ENCODE data around the gene HSF2BP.
"Not testable (repeated sequence)": the region's sequence is repeated elsewhere in the genome, so short reads cannot be mapped to it uniquely, and the experiment has no call there.

The HSF2BP gene

DNA sequence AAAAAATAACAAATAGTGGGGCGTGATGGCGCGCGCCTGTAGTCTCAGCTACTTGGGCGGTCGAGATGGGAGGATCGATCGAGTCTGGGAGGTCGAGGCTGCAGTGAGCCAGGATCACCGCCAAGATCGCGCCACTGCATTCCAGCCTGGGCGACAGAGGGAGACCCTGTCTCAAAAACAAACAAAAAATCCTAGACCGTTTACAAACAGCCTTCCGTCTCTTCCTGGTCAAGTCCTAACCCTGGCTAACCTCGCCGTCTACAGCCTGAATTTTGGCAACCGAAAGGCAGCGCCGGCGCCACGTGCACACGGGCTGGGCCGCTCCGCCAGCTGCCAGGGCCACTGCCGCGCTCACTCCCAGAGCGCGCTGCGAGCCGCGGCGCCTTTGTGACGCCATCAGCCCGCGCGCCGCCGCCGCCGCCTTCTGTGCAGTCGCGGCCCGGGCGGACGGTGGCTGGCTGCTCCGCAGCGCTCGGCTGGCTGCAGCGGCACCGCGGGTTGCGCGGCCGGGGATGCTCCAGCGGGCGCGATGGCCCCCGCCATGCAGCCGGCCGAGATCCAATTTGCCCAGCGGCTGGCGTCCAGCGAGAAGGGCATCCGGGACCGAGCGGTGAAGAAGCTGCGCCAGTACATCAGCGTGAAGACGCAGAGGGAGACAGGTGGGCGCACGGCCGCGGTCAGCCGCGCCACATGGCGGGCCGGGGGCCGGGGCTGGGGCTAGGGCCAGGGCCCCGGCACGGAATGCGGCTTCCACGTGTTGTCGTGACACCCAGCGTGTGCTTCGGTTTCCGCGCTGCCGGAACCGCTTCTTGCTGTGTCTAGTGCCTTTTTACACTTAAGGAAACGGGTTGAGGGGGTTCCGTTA lies at the start of gene HSF2BP, which contains the start of gene RRP1B:
HSF2BP (minus strand) TSS at position 353 of the 865 bp plus-strand sequence. CDS start 1,392 bp downstream, outside the sequence.
RRP1B (plus strand) TSS at position 425 of the 865 bp plus-strand sequence; CDS start at position 530, 105 bp downstream.
- peak; percentile 57 to 63 for DNase-seq (ENCODE audit: low read depth in 2 of 2)

DNA sequence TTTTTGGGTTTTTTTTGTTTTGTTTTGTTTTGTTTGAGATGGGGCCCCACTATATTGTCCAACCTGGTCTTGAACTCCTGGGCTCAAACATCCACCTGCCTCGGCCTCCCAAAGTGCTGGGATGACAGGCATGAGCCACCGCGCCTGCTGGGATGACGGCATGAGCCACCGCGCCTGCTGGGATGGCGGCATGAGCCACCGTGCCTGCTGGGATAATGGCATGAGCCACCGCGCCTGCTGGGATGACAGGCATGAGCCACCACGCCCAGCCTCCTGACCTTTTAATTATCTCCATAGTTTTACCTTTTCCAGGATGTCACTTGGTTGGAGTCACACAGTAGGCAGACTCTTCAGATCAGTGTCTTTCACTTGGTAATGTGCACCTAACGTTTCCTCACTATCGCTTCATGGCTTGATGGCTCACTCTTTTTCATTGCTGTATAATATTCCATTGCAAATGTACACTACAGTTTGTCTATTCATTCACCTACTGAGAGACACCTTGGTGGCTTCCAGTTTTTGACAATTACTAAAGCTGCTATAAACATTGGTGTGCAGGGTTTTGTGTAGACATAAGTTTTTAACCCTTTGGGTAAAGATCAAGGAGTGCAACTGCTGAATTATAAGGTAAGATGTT lies 49.6 kb upstream of the HSF2BP start:
- no peak for DNase-seq (ENCODE audit: low read depth in 2 of 2)

DNA sequence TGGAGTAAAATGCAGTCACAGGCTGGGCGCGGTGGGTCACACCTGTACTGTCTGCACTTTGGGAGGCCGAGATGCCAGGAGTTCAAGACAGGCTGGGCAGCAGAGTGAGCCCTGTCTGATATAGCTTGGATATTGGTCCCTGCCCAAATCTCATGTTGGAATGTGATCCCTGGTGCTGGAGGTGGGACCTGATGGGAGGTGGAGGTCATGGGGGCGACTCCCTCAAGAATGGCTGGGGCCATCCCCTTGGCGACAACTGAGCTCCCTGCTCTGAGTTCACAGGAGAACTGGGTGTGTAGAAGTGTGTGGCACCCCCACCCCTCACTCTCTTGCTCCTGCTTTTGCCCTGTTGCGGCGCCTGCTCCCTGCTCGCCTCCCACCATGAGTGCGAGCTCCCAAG lies 48.2 kb upstream of the HSF2BP start:
- no peak for DNase-seq (ENCODE audit: low read depth in 2 of 2)

DNA sequence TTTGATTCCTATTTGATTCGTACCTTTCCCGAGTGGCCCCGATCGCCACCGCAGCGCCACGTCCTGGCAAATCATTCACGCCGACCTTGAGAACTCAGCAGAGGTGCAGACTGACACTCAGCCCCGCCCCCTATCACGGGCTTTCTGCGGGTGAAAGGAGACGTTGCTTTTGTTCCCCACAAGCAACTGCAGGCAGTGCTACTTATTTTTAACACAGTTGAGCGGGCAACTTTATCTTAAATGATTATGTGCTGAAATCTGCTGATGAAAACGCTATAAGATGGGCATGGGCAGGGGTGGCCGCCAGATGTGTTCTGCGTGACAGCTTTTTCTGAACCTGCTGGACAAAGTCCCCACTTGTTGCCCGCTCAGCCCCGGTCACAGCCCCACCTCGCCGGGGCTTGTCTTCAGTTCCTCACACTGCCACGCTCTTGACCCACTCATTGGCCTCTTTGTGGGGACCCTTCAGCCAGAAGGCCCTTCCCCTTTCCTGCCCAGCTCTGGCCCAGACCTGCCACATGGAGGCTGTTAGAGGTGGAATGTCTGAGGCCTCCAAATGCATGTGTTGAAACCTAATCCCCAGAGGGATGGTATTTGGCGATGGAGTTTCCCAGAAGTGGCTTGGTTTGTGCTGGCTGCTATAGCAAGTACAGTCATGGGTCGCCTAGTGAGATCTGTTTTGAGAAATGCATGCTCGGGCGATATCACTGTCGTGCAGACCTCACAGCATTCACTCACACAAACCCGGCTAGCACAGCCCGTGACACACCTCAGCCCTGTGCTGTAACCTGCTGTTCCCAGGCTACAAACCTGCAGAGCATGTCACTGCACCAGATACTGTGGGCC lies 44.0 kb upstream of the HSF2BP start:
- peak in 1 of 2 donors; percentile 17 for DNase-seq (ENCODE audit: low read depth in 2 of 2)

DNA sequence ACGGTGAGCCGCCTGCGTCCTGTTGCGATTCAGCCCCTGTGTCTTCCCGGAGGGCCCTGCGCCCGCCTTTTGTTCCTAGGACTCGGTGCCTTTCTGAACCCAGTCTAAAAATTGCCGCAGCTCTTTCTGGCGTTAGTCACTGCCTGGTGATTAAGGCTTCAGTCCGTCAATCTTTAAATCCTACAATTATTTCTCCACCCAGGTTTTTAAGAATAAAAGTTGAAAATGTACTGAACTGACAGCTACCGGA lies 43.4 kb upstream of the HSF2BP start:
- no peak for DNase-seq (ENCODE audit: low read depth in 2 of 2)

DNA sequence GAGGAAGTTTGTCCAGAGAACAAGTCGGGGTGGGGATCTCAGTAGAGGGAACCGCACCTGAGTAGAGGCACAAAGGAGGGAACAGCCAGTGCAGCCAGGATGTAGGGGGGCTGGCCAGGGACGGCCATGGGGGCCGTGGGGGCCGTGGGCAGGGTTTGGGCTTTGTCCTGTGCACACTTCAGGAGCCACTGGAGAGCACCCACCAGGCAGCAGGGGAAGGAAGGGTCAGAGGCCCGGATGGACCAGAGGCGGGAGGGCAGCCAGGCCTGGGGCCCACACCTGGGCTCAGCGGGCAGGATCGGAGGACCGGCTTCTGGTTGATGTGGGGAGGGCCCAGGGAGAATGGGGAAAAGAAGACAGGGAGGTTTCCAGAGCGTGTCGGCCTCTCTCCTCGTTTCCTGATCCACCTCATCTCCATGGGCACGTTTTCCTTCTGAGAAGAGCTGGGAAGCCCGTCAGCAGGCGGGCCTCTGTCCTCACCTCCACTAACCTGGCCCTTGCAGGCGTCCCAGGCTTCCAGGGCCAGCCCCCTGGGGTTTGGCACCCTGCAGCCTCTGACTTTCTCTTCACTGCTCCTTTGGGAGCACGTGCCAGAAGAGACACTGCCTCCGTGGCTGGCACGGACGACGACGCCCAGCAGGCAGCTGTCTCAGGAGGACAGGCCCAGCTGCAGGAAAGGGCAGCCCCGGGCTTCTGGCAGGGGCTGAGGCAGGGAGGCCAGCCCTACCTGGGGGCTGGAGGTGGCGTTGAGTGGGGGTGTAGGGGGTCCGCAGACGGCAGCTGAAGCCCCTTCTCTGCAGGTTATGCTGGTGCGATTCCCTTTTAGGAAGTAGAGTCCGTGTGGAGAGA lies 42.9 kb upstream of the HSF2BP start:
- DNase-seq (ENCODE audit: low read depth in 2 of 2) = no peak

DNA sequence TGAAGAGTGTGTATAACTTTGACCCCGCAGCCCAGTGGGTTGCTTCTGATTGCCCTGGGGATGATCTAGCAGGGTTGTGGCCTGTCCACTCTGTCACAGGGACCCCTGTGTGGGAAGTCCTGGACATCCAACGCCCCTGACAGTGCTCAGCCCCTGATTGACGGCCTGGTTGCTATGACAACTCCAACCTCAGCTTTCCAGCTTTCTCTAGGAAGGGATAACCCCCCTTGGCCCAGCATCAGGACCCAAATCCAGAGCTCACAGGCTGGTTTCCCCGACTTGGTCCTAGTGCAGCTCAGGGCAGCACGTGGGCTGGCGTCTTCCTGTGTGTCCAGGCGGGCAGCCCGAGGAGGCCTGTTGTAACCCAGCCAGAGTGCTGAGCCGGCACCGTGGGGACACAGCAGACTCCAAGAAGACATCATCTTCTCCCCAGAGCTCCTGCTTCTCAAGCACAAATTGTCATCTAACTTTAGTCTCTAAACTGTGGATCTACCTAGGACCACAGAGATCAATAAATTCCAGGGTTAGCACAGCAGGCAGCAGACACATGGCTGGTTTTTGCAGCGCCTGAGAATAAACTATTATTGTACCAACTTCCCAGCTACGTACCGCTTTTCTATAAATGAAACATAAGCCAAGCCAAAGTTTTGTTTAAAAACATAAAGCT lies 40.8 kb upstream of the HSF2BP start:
- DNase-seq (ENCODE audit: low read depth in 2 of 2) = no peak

DNA sequence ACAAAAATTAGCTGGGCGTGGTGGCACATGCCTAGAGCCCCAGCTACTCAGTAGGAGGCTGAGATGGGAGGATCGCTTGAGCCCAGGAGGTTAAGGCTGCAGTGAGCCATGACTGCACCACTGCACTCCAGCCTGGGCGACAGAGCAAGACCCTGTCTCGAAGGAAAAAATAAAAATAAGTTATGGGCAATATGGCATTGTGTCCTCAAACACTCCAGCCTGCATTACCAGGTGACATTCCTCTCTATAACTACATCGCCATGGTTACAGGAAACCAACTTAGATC lies 40.1 kb upstream of the HSF2BP start:
- not testable (repeated sequence) for DNase-seq (ENCODE audit: low read depth in 2 of 2)

DNA sequence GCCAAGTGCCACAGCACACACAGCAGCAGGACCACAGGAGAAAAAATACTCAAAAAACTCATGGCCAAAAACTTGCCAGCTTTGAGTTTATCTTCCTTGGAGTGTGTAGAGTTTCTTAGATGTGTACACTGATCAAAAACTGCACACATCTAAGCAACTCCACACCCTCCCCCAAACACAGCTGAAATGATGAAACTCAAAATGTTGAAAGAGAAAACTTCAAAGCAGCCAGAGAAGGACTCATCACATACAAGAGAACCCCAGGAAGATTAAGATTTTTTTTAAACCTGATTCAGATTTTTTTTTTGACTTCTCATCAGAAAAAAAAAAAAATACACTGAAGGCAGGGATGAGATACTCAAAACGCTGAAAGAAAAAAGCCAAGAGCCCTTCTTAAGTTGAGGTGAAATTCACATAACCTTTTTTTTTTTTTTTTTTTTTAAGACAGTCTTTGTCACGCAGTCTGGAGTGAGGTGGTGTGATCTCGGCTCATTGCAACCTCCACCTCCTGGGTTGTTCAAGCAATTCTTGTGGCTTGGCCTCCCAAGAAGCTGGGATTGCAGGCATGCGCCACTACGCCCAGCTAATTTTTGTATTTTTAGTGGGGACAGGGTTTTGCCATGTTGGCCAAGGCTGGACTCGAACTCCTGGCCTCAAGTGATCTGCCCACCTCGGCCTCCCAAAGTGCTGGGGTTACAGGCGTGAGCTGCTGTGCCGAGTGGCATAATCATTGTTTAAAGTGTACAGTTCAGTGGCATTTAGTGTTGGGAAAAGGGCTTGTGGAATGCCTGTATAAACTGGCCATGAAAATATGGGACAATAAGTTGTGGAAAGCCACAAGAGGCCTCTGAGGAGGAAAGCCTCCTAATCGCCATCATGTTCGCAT lies 38.7 kb upstream of the HSF2BP start:
- no peak for DNase-seq (ENCODE audit: low read depth in 2 of 2)

DNA sequence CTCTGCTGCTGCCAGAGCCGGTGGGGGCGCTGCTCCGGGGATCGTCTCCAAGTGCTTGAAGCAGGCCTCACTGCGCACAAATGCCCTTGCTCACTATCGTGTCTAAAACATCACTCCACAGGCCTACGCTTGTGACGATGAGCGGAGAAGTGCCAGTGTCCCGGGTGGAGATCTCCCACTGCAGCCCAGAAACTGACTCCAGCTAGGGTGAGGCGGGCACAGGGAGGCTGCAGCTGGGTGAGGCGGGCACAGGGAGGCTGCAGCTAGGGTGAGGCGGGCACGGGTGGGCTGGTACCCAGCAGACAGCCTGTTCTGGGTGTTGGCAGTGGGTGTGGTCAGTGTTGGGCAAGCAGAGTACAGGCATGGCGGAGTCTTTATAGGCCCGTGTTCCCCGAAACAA lies 36.9 kb upstream of the HSF2BP start:
- no peak for DNase-seq (ENCODE audit: low read depth in 2 of 2)

DNA sequence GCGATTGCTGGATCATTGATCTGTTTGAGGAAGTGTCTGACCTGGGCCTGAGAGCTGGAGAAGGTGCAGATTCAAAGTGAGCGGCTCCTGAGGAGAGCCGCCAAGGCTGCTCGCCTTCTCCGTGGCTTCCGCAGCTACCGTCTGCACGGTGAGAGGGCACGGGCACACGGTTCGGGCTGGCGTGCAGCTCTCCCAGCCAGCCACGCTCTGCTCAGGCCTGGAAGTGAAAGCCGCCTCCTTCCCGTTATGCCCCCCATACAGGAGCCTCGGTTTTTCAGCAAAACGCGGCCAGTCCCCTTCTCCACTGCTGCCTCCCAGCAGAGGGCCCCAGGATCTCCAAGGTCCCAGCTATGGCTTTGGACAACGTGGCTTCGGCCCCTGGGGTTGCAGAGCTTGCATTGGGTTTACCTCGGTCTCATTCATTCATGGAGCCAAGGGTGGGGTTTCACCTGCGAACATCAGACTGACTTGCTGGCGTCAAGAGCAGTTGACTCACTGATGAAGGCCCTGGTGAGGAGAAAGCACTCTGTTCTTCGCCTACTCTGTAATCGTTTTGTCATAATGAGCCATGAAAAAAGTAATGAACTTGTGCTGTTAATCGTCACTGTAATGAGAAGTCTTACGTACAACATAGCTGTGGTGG lies 35.3 kb upstream of the HSF2BP start:
- no peak for DNase-seq (ENCODE audit: low read depth in 2 of 2)

DNA sequence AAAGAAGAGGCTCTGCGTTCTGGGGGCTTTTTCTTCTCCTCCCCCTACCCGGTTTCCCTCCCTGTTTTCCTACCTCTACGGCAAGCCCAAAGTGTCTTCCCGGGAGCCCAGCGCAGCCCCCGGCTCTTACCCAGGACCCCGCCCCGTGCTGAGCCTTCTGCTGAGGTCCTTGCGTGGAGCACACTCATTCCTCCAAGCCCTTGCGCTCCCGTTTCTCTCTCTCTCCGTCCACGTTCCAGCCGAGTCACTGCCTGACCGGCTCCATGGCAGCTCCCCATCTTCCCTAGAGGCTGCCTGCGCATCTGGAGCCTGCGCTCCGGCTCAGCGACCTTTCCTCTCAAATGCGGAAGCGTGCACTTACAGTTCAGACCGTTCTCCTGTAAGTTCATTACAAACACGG lies 34.7 kb upstream of the HSF2BP start:
- DNase-seq (ENCODE audit: low read depth in 2 of 2) = no peak

DNA sequence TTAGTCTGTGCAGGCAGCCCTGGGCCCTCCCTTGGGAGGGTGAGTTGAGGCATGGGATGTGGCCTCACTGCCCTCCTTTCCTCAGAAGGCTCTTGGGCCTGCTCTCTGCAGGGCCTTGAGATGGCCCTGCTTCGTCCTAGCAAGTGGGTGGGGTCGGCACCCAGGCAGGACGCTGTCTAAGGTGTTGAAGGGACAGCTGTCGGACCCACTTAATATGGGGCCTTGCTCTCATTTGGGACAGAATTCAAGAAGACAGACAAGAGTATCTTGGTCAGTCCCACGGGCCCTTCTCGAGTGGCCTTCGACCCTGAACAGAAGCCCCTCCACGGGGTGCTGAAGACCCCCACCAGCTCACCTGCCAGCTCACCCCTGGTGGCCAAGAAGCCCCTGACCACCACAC lies 33.7 kb upstream of the HSF2BP start:
- no peak for DNase-seq (ENCODE audit: low read depth in 2 of 2)

DNA sequence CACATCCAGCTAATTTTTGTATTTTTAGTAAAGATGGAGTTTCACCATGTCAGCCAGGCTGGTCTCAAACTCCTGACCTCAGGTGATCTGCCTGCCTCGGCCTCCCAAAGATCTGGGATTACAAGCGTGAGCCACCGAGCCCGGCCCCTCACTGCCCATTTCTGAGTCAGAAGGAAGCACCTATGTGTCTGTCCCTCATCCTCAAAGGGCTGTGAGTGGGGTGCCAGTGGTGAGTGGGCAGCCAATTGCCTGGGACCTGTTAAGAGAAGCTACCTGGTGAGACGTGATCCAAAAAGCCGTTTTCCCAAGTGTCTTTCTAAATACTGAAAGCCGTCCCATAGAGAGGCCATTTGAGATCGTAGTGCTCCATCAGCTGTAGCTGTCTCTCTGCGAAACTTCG lies 32.5 kb upstream of the HSF2BP start:
- no peak for DNase-seq (ENCODE audit: low read depth in 2 of 2)

DNA sequence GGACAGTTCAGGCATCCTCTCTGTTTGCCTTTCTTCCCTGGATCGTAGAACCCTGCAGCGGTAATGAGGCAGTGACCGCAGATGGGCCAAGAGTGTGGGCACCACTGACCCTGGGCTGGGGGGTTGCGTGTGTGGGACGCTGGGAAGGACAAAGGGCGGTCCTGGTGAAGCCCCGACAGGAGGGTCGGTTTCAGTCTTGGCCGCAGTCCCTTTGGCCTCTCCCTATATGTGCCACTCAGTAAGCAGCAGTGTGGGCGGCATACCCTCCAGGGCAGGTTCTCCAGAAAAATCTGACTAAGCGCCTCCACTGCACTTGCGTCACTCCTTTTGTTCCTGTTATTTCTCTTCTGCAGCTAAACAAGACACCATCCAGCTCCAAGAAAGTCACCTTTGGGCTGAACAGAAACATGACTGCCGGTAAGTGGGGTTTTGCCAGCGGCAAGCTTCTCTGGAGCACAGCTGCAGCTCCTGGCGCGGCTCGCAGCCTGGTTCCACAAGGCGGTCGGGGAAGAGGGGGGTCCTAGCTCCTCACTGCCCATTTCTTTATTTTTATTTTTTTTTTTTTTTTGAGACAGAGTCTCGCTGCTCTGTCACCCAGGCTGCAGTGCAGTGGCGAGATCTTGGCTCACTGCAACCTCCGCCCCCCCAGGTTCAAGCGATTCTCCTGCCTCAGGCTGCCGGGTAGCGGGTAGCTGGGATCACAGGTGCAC lies 32.0 kb upstream of the HSF2BP start:
- no peak for DNase-seq (ENCODE audit: low read depth in 2 of 2)

DNA sequence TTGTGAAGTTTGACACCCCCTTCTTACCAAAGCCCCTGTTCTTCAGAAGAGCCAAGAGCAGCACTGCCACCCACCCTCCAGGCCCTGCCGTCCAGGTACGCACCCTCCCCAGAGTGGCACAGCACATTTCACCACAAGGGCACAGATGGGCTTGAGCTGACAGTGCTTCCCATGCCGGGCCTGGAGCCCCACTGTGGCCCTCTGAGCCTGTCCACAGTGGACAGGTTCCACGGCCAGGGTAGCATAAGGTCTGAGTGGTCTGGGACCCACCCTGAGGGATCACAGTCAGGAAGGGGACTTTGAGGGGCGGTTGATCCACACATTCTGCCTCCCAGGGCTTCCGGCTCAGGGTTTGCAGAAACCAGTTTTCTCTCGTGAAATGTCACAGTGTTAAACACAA lies 31.1 kb upstream of the HSF2BP start:
- DNase-seq (ENCODE audit: low read depth in 2 of 2) = no peak

DNA sequence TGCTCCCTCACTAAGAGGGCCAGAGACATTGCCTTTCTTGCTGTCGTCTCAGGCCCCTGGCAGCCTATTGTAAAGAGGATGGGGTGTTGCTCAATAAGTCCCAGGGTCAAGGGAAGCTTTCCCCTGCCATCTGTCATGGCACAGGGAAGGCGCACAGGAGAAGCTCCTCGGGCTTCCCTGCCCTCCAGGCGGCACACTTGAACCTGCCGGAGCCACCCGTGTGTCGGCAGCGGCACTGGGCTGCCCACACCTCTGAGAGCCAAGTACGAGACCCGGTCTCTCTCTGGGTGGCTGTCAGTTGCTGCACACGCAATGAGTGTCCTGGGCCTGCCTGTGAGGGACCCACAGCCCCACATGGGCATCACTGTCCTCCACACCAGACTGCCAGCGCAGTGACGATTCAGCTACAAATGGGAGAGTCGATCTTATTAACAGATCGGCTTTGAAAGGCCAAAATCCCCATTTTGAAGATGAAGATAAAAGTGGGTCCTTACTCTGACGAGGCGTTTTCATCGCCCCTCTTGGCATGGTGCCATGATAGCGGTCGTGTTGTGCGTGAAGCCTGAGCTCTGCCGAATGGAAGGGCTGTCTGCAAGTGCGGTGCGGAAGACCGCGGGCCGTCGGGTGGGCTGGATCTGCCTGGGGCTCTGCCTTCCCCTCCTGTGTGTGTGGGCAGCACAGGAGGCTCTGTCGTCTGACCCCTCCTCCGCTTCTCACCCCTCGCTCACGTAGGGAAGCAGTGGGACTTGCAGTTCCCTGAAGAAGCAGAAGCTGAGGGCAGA lies 30.5 kb upstream of the HSF2BP start:
- DNase-seq (ENCODE audit: low read depth in 2 of 2) = no peak

DNA sequence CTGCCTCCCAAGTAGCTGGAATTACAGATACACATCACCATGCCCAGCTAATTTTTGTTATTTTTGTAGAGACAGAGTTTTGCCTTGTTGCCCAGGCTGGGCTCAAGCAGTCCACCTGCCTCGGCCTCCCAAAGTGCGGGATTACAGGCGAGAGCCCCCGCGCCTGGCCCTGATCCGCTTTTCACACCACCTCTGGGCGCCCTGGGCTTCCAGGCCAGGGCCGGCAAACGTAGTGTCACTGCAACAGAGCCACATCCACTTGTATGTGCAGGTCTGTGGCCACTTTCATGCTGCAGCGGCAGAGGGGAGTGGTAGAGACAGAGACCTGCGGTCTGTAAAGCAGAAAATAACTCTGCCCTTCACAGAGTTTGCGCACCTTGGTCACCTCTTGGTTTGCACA lies 29.6 kb upstream of the HSF2BP start:
- no peak for DNase-seq (ENCODE audit: low read depth in 2 of 2)

Measured in stimulated activated CD8-positive, alpha-beta memory T cell treated with anti-CD3 and anti-CD28 coated beads, Interleukin-2, amount 100 ng/mL, for 1 hour (primary cell).